Inferior parietal cortex (tissue), 1 donor: ENCODE measurements around the gene UEVLD.

Source experiments
- DNase-seq: peaks from one replicate; pipeline ENCODE4 v3.0.0-alpha.2; 2016; ENCODE audit errors: extremely low spot score

The UEVLD gene

GRCh38 chr11:18498039-18498438 is 90.5 kb downstream of the UEVLD start:
- DNase-seq = no peak

DNA sequence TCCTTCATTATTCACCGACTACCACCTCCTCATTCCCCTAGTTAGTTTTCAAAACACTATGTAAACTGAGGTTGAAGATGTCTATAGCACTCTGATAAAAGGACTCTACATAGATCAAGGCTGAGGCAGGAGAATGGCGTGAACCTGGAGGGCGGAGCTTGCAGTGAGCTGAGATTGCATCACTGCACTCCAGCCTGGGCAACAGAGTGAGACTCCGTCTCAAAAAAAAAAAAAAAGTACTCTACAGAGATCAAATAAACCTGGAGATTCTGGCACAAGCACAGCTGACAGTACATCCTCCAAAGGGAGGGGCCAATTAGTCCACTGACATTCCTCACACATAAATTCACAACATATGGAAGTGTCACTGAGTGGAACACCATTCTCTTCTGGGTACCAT is 92.8 kb downstream of the UEVLD start:
- no peak for DNase-seq

DNA sequence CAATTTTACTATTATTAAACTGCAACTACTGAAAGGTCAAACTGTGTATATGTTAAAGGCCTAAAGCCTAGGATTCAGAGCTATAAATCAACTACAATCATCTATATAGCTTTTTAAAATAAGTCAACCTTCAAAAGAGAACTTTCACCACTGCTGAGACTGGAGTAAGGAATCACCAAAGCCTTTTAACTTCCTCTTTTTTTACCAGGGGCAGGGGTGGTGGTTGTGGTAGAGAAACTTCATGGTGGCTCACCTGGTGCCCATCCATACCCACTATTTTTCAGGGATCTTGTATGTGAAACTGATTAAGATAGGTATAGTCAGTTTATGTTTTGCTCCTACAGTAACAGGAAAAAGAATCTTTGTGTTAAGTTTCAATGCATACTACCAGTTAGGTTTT is 93.3 kb downstream of the UEVLD start:
- no peak for DNase-seq

GRCh38 chr11:18493310-18493709 is 95.2 kb downstream of the UEVLD start:
- no peak for DNase-seq

DNA sequence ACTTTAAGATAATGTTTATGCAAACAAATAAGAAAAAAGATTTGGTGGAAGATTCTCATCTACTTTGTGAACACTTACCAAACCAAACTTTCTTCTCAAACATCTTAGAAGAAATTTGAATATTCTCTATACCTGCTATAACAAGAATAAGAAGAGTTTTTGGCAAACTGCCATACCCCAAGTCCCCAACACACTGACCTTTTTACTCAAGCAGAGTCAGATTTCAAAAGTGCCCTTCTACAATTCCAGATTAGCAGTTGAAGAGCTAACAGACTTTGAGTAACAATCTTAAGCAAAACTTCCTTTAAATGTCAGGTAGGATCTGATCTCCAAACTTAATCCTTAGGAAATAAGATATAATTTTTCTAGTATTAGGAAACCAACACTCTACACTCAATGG is 95.6 kb downstream of the UEVLD start:
- DNase-seq = no peak

GRCh38 chr11:18491924-18492323 is 96.6 kb downstream of the UEVLD start:
- no peak for DNase-seq

DNA sequence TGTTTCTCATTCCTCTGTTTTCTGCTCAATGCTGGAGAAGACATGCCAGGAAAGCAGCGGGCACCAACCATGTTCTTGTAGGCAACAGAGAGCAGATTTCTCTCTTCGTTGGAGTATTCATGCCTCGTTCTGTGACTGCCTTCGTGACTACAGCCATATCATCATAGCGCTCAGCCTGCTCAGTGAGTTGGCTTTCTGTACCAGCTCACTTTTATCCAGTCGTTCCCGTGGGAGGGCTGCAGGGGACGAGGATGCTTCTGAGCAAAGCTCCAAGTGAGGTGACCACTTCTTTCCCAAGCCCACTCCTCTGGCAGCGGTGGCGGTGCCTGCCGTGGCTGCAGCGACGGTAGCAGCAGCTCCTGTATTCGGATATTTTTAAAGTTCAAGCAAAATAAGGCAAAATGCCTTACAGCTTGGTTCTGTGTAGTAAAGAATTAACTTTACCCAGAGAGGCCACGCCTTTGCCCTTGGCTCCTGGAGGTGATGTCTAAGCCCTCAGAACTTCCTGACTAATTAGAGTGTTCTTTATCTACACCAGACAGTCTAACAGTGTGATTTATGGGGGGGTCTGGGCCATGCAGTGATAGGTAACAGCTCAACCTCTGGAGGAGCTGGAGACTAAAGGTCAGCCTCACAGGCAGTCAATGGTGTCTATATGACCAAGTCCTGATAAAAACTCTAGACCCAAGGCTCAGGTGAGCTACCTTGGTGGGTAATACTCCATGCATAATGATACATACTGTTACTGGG is 97.6 kb downstream of the UEVLD start:
- no peak for DNase-seq

DNA sequence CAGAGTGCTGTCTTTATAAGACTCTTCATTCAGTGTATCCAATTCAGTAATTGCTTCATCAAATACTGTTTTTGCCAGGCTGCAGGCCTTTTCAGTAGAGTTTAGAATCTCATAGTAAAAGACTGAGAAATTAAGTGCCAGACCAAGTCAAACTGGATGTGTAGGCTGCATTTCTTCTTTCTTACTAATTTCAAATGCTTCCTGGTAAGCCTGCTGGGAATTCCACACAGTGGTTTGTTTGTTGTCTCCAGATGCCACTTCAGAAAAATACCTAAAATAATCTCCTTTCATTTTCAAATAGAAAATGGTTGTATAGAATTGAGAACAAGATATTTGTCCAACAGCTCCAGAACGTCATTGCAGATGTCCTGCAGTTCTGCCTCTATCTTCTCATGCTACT is 98.2 kb downstream of the UEVLD start:
- DNase-seq = peak; percentile 36

GRCh38 chr11:18485913-18486528 is 102.5 kb downstream of the UEVLD start:
- DNase-seq = no peak
